Skeletal muscle satellite cell (primary cell): Measurements from ENCODE around the gene DPY19L1.
"Not testable (repeated sequence)": the region's sequence is repeated elsewhere in the genome, so short reads cannot be mapped to it uniquely, and the experiment has no call there.

Source experiments
- H3K27me3 ChIP-seq: 2 replicates; pipeline ENCODE4 v1.7.0; 2013; ENCODE audit warnings: low read length; ENCODE audit not compliant: control insufficient read depth, insufficient read depth
- H3K36me3 ChIP-seq: 2 replicates; pipeline ENCODE4 v1.7.0; 2013; ENCODE audit warnings: mild to moderate bottlenecking, control low read depth, low read length; ENCODE audit not compliant: insufficient read depth
- H3K4me1 ChIP-seq: 2 replicates; pipeline ENCODE4 v1.7.0; 2013; ENCODE audit warnings: low read length; ENCODE audit not compliant: control insufficient read depth, insufficient read depth
- H3K4me2 ChIP-seq: 2 replicates; pipeline ENCODE4 v1.7.0; 2013; ENCODE audit warnings: mild to moderate bottlenecking, low read length
- H3K4me3 ChIP-seq: 2 replicates; pipeline ENCODE4 v1.7.0; 2013; ENCODE audit warnings: low read length
- H3K9ac ChIP-seq: 2 replicates; pipeline ENCODE4 v1.7.0; 2013; ENCODE audit warnings: mild to moderate bottlenecking, low read depth, low read length, moderate library complexity
- H3K9me3 ChIP-seq: replicated peaks from 2 replicates; pipeline ENCODE4 v1.7.0; 2013; ENCODE audit warnings: mild to moderate bottlenecking, control low read depth, low read length

The DPY19L1 gene

DNA sequence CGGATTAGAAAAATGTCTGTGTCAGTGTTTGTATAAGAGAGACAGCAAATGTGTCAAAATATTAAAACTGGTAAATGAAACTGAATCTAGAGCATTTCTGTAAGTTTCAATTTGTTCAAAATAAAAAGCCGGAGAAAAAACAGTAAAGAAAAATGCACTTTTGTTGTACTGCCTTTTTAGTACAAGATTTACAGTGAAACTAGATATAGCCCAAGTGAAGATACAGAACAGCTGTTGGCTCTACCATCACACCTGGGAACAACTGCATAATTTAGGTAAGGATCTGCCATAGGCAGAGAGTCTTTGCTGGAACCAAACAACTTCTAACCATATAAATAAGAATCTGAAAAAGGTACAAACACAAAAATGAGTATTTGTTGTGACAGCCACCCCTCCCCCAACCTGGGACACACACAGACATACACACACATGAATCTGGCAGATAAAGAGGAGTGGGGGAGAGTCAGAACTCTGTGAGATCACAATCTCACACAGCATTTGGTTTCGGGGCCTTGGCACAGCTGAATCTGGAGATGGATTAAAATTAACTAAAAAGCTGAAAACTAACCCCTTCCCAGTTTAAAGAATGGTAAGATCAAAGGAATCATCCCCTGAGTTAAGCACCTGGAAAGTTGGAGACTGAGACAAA lies 54.8 kb downstream of the DPY19L1 start:
- Histone ChIP-seq H3K4me1 (no peaks in the 10 kb centered on the region), H3K36me3 (no peaks in the 10 kb centered on the region), H3K27me3 (no peaks in the 10 kb centered on the region), H3K9me3 (no peaks in the 10 kb centered on the region), H3K9ac (no peak overlapping the region), H3K4me2 (no peak overlapping the region), H3K4me3 (no peak overlapping the region)

GRCh38 chr7:34979124-34979523 lies 58.2 kb downstream of the DPY19L1 start:
- H3K4me3 ChIP-seq, H3K9ac ChIP-seq, H3K36me3 ChIP-seq: not testable (repeated sequence)

GRCh38 chr7:34973400-34973760 lies 63.9 kb downstream of the DPY19L1 start:
- Histone ChIP-seq H3K36me3 (peaks cover 8% of the 10 kb centered on the region), H3K27me3 (no peaks in the 10 kb centered on the region), H3K9me3 (no peaks in the 10 kb centered on the region), H3K4me1 (no peaks in the 10 kb centered on the region), H3K4me3 (no peak overlapping the region), H3K4me2 (no peak overlapping the region), H3K9ac (no peak overlapping the region)

More at GRCh38 chr7:34979124-34979523, 58.2 kb downstream of the DPY19L1 start:
- H3K27me3 ChIP-seq, H3K4me1 ChIP-seq, H3K4me2 ChIP-seq, H3K9me3 ChIP-seq: not testable (repeated sequence)

- H3K4me3 ChIP-seq, H3K4me1 ChIP-seq, H3K9ac ChIP-seq, H3K4me2 ChIP-seq, H3K9me3 ChIP-seq, H3K27me3 ChIP-seq, H3K36me3 ChIP-seq: not testable (repeated sequence)
Observed at GRCh38 chr7:34972739-34973399, 64.4 kb downstream of the DPY19L1 start.

DNA sequence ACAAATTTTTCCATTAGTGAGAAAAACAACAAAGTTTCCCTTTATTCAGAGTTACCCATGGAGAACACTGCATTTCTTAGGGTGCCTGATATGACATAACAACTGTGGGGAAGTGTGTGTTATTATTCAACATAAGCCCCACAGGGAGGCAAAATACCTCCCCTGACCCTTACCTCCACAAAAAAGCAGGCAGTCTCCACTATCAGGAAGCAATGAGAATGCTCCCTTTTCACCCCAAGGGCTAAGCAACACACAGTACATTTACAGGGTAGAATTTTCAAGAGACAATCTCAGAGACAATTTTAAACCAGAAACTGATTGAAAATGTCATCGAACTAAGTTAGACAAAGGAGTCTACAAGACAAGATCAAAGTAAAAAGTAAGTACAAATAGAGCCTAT lies 69.5 kb downstream of the DPY19L1 start:
- H3K9me3 ChIP-seq, H3K27me3 ChIP-seq, H3K4me1 ChIP-seq, H3K9ac ChIP-seq, H3K4me3 ChIP-seq, H3K4me2 ChIP-seq, H3K36me3 ChIP-seq: not testable (repeated sequence)

DNA sequence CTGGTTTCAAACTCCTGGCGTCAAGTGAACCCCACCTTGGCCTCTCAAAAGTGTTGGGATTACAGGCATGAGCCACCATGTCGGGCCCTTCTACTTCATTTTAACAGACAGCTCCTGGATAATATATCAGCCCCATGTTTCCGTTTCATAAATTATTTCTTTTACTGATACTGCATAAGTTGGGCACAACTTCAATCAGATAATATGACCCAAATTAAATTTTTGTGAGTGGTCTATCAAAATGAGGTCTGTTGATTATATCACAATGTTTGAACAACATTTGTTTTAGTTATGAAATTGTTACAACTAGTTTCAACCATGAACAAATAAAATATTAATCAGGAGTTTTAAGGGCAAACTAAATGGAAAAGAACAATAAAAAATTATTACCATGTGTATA lies 70.8 kb downstream of the DPY19L1 start:
- not testable (repeated sequence) for H3K27me3 ChIP-seq, H3K4me2 ChIP-seq, H3K9me3 ChIP-seq, H3K4me1 ChIP-seq, H3K9ac ChIP-seq, H3K36me3 ChIP-seq, H3K4me3 ChIP-seq

GRCh38 chr7:34958021-34958420 lies 79.3 kb downstream of the DPY19L1 start:
- Histone ChIP-seq H3K9me3 (no peaks in the 10 kb centered on the region), H3K27me3 (no peaks in the 10 kb centered on the region), H3K4me2 (no peak overlapping the region), H3K9ac (no peak overlapping the region), H3K4me1 (no peaks in the 10 kb centered on the region), H3K36me3 (no peaks in the 10 kb centered on the region), H3K4me3 (no peak overlapping the region)

- no peaks in the 10 kb centered on the region for H3K9me3 ChIP-seq
- H3K9ac ChIP-seq: no peak overlapping the region
- H3K36me3 ChIP-seq: no peaks in the 10 kb centered on the region
- H3K27me3 ChIP-seq: no peaks in the 10 kb centered on the region
- peaks cover 3% of the 10 kb centered on the region for H3K4me1 ChIP-seq
- no peak overlapping the region for H3K4me3 ChIP-seq
- H3K4me2 ChIP-seq: no peak overlapping the region
Observed at GRCh38 chr7:34952822-34953221, 84.5 kb downstream of the DPY19L1 start.

DNA sequence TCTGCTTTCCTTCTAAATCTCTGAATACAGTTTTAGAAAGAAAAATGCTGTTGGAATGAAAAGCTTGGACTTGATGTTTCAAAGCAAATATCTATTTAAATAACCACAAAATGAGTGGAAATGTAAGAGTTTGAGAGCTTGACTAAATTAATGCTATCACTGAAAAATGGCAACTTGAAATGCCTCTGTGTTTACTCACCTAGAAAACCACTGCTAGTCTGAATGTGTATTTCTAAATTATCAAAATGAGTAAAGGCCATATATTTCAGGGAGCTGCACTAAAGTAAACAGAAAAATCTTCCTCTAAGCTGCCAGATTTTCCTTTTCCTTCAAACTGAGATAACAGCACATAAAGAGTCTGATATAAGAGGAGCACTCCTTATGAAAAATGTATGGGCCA lies 87.9 kb downstream of the DPY19L1 start:
- no peaks in the 10 kb centered on the region for H3K36me3 ChIP-seq
- no peak overlapping the region for H3K4me2 ChIP-seq
- no peak overlapping the region for H3K4me3 ChIP-seq
- peaks cover 3% of the 10 kb centered on the region for H3K4me1 ChIP-seq
- H3K9ac ChIP-seq: no peak overlapping the region
- H3K27me3 ChIP-seq: no peaks in the 10 kb centered on the region
- H3K9me3 ChIP-seq: no peaks in the 10 kb centered on the region

- not testable (repeated sequence) for H3K4me1 ChIP-seq, H3K4me2 ChIP-seq, H3K36me3 ChIP-seq, H3K9ac ChIP-seq, H3K9me3 ChIP-seq, H3K27me3 ChIP-seq, H3K4me3 ChIP-seq
Observed at GRCh38 chr7:34947427-34947826, 89.9 kb downstream of the DPY19L1 start.

DNA sequence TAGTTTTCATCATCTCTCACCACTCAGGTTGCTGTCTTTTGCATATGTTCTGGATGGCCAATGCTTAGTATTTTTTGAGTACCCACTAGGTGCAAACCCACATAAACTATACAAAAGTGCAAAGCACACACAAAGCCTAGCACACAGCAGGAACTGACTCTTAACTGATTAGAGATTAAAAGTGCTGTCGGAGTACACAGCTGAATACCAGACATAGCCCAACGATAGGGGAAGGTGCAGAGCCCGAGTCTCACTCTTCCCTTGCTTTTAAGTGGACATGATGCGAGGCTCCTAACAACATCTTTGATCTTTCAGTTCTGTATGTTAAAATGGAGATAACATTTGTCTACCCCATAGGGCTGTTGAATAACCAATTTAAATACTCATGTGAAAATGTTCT lies 90.8 kb downstream of the DPY19L1 start:
- H3K9me3 ChIP-seq: no peaks in the 10 kb centered on the region
- no peak overlapping the region for H3K4me3 ChIP-seq
- H3K4me2 ChIP-seq: no peak overlapping the region
- no peaks in the 10 kb centered on the region for H3K27me3 ChIP-seq
- no peaks in the 10 kb centered on the region for H3K36me3 ChIP-seq
- peaks cover 3% of the 10 kb centered on the region for H3K4me1 ChIP-seq
- no peak overlapping the region for H3K9ac ChIP-seq

GRCh38 chr7:34945894-34946477 lies 91.3 kb downstream of the DPY19L1 start:
- H3K4me2 ChIP-seq, H3K4me3 ChIP-seq, H3K9me3 ChIP-seq, H3K27me3 ChIP-seq, H3K9ac ChIP-seq, H3K36me3 ChIP-seq, H3K4me1 ChIP-seq: not testable (repeated sequence)
